HL-60 (cell line): ENCODE data around the gene ST6GALNAC6.

Experiments
- CTCF ChIP-seq: IDR thresholded peaks from one replicate; pipeline ENCODE4 v1.5.1; 2011; ENCODE audit warnings: low read length, control low read depth, inconsistent platforms; ENCODE audit not compliant: insufficient read depth
- POLR2AphosphoS5 ChIP-seq: IDR thresholded peaks from 2 replicates; pipeline ENCODE4 v1.6.1; 2012; ENCODE audit warnings: low read depth
- TF ChIP-seq, protein P1 (sequence below): IDR thresholded peaks from 2 replicates; pipeline ENCODE4 v1.6.1; 2012; ENCODE audit warnings: low read depth; ENCODE audit not compliant: insufficient replicate concordance

DNA sequence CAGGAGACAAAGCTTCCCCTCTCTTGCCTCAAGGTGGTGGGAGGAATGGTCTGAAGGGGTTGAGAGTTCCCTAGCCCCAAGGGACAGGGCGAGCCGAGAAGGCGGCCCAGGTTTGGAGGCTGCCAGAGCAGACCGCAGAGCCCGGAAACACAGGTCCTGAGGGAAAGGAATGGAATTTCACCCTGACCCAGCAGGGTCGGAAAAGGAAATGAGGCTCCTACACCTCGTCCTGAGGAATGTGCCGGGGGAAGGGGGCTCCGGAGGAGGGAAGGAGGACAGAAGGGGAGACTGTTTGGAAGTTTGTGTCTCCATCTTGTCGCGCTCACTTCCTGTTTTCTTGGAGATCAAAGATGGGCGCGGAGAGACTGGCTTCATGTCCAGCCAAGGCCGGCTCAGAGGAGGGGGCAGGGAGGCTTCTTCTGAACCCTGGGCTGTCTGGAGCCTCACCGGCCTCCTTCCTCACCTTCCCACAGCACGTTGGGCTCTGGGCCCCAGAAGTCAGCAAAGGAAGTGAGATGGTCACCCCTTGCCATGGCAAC is 54.5 kb downstream of the ST6GALNAC6 start:
- TF ChIP-seq CTCF (no peak), POLR2AphosphoS5 (no peak)
- TF ChIP-seq, protein P1, sequence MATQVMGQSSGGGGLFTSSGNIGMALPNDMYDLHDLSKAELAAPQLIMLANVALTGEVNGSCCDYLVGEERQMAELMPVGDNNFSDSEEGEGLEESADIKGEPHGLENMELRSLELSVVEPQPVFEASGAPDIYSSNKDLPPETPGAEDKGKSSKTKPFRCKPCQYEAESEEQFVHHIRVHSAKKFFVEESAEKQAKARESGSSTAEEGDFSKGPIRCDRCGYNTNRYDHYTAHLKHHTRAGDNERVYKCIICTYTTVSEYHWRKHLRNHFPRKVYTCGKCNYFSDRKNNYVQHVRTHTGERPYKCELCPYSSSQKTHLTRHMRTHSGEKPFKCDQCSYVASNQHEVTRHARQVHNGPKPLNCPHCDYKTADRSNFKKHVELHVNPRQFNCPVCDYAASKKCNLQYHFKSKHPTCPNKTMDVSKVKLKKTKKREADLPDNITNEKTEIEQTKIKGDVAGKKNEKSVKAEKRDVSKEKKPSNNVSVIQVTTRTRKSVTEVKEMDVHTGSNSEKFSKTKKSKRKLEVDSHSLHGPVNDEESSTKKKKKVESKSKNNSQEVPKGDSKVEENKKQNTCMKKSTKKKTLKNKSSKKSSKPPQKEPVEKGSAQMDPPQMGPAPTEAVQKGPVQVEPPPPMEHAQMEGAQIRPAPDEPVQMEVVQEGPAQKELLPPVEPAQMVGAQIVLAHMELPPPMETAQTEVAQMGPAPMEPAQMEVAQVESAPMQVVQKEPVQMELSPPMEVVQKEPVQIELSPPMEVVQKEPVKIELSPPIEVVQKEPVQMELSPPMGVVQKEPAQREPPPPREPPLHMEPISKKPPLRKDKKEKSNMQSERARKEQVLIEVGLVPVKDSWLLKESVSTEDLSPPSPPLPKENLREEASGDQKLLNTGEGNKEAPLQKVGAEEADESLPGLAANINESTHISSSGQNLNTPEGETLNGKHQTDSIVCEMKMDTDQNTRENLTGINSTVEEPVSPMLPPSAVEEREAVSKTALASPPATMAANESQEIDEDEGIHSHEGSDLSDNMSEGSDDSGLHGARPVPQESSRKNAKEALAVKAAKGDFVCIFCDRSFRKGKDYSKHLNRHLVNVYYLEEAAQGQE: no peak
